Neural progenitor cell (in vitro differentiated cells): Measurements from ENCODE around the gene FBXL13.

Source experiments
- EZH2 ChIP-seq: fragments of 200-600 bp; sonication (generic); IDR thresholded peaks from 2 replicates; pipeline ENCODE4 v1.6.1; 2017; ENCODE audit warnings: antibody characterized with exemption, mild to moderate bottlenecking, moderate library complexity
- TF ChIP-seq, protein P1 (sequence below): fragments of 200-600 bp; sonication (generic); IDR thresholded peaks from 2 replicates; pipeline ENCODE4 v1.5.1; 2017; ENCODE audit warnings: antibody characterized with exemption, mild to moderate bottlenecking

DNA sequence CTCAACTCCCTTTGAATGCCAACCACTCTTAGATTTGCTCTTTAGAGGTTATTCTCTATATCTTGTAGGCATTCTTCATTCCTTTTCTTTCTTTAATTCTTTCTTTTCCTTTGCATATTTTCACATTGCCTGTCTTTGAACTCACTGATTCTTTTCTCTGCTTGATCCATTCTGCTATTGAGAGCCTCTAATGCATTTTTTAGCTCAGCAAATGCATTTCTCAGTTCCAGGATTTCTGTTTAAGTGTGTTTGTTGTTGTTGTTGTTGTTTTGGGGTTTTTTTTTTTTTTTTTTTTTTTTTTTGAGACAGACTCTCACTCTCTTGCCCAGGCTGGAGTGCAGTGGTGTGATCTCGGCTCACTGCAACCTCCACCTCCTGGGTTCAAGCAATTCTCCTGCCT lies 71.6 kb downstream of the FBXL13 start:
- TF ChIP-seq, protein P1, sequence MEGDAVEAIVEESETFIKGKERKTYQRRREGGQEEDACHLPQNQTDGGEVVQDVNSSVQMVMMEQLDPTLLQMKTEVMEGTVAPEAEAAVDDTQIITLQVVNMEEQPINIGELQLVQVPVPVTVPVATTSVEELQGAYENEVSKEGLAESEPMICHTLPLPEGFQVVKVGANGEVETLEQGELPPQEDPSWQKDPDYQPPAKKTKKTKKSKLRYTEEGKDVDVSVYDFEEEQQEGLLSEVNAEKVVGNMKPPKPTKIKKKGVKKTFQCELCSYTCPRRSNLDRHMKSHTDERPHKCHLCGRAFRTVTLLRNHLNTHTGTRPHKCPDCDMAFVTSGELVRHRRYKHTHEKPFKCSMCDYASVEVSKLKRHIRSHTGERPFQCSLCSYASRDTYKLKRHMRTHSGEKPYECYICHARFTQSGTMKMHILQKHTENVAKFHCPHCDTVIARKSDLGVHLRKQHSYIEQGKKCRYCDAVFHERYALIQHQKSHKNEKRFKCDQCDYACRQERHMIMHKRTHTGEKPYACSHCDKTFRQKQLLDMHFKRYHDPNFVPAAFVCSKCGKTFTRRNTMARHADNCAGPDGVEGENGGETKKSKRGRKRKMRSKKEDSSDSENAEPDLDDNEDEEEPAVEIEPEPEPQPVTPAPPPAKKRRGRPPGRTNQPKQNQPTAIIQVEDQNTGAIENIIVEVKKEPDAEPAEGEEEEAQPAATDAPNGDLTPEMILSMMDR = no peak
- no peak for TF ChIP-seq EZH2
